Endometrium (tissue), 2 donors: Measurements from ENCODE around the gene CCL3.
"Not testable (repeated sequence)": the region's sequence is repeated elsewhere in the genome, so short reads cannot be mapped to it uniquely, and the experiment has no call there.

ENCODE experiments used
- FAIRE-seq: peaks from 2 replicates; lab custom pipeline; 2012; peaks lifted over from hg19 to GRCh38; lab: Jason Lieb, UNC
- donor health status: control.
- donor health status: control.

CCL3 gene

GRCh38 chr17:36085765-36086164 is 4.2 kb downstream of the CCL3 start:
- no peak for FAIRE-seq

DNA sequence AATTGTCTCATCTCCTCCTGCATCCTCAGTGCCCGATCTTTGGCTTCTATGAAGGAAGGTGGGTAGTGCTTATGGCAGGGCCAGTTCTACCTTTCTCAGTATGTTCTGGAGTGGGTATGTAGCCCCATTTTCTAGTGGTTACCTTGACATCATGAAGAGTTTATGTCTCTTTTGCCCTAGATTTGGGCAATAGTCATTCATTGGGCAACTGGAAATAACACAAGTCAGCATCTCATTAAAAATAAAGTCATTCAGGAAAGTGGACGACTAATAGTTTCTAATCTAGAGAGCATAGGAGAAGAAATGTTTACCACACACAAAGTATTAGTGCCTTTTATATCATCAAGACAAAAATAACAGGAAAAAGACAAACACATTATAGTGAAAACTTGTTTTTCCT is 6.3 kb downstream of the CCL3 start:
- not testable (repeated sequence) for FAIRE-seq

DNA sequence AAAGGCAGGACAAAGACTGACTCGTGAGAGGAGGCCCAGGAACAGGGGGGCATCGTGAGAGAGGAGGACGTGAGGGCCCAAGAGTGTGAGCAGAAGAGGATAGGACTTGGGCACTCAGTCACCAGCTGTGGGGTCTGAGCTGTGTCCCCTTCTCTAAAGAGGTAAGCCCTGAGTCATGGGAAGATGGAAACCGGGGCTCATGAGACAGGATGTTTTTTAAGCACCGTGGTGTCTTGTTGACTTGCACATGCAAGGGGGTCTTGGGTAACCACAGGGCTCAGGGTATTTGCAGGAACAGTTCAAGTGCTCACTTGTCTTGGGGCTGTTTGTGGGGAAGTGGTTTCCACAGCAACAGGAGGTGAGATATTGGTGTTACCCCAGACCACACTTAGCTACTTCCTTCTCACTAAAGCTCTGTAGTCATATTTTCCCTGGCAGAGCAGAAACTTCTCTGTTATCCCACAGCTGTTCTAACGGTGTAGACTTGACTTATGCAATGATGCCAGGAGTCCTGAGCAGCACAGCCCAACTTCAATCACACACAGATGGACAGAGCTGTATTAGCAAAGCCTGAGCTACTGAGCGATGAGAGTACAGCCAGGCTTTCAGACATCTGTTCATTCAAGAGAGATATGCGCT is 7.3 kb downstream of the CCL3 start:
- FAIRE-seq = not testable (repeated sequence)

GRCh38 chr17:36081681-36082471 is 8.1 kb downstream of the CCL3 start:
- not testable (repeated sequence) for FAIRE-seq

DNA sequence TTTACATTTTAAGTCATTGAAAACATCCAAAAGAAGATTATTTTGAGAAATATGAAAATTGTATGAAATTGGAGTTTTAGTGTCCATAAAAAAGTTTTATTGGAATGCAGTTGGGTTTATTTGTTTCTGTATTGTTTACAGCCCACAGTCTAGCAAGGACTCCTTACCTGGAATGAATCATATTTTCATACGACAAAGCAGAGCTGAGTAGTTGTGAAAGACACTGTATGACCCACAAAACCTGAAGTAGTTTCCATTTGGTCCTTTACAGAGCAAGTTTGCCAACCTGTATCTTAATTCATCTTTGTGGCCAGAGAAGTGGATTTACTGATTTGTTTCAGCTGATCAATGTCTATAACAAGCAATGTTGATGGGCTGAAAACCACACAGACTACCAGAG is 15.6 kb downstream of the CCL3 start:
- FAIRE-seq = no peak

- FAIRE-seq = no peak
Observed at GRCh38 chr17:36072431-36073121, 17.4 kb downstream of the CCL3 start.

- no peak for FAIRE-seq
Observed at GRCh38 chr17:36071751-36072150, 18.2 kb downstream of the CCL3 start.

DNA sequence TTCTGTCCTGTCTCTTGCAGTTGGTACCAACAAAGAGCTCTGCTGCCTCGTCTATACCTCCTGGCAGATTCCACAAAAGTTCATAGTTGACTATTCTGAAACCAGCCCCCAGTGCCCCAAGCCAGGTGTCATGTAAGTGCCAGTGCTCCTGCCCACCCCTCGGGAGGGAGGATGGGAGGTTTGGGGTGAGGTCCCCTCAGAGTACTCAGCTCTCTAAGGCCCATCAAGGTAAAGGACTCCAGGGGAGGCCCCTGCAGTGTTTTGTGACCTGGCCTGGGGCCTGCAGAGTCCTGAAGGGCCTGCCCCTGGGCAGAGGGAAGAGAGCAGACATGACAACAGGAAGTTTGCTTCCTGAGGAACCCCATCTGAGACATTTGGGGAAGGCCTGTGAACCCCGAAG is 19.5 kb downstream of the CCL3 start:
- no peak for FAIRE-seq

GRCh38 chr17:36069136-36069535 is 20.8 kb downstream of the CCL3 start:
- no peak for FAIRE-seq

DNA sequence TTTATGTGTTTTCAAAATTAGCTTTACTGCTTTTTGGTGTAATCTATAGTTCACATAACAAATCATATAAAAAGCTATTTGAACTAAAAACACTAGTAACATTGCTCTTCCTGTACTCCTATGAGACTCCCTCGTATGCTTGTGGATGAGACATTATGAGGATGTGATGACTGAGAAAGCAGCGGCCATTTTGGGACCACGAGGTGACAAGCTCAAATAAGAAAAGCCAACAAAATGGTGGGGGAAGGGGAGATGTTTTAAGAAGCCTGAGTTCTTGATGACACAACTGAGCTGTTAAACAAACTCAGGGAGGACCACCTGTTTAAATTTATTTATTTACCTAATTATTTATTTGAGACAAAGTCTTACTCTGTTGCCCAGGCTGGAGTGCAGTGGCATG is 21.4 kb downstream of the CCL3 start:
- no peak for FAIRE-seq

DNA sequence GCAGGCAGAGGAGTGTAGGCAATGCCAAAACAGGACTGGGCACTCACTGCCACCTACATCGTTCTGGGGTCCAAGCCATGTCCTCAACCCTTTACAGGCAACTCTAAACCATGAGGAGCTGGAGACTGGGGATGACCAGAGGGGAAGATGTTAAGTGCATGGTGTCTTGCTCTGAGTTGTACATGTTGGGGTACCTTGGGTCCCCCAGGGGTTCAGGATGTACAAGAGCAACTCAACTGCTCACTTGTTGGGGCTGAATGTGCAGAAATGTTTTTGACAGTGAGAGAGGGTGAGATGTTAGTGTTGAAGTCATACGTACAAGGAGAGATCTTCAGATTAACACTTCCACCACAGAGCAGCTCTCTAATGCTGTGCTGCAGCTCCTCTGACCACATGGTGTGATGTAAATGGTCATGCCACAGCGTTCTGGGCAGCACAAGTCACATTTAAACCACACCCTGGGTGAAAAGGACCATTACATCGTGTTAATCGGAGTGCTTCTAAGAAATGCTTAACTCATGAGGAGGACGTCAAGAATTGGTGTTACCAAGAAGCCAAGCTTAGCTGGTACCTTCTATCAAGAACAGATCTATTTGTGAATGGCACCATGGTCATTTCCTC is 23.5 kb downstream of the CCL3 start:
- FAIRE-seq = no peak

- FAIRE-seq = no peak
Observed at GRCh38 chr17:36063786-36064541, 26.0 kb downstream of the CCL3 start, which contains the start of gene CCL18. CCL18 (plus strand) TSS chr17:36064272; CDS start chr17:36064343, 71 bp downstream.

DNA sequence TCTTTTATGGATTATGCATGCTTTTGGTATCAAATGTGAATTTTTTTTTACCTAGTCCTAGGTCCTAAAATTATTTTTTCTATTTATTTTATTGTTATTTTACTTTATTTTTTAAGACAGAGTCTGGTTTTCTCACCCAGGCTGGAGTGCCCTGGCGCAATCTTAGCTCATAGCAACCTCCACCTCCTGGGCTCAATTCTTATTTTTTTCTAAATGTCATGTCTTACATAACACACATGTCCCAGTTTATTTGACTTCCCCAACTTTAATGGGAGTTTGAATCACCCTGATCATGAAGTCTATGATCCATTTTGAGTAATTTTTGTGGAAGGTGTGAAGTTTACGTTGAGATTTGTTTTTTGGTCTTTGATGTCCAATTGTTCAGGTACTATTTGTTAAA is 29.1 kb downstream of the CCL3 start:
- no peak for FAIRE-seq

DNA sequence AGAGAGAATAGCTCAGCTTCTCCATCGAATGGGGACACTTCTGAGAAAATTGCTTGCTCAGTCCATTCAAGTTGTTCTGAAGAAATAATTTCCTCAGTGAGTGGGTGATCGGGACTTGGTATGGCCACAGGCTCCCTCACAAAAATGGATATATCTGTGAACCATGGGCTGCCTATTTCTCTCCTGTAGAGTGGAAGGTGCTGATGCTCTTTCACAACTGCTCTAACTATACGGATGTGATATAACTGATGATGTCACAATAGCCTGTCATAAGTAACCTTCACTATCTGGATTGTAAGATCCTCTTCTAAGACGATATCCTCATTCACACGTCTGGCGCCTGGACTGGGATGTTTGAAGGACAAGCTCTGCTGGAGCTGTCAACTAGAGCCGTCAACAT is 30.5 kb downstream of the CCL3 start:
- FAIRE-seq = no peak

GRCh38 chr17:36057911-36058310 is 32.0 kb downstream of the CCL3 start:
- no peak for FAIRE-seq

DNA sequence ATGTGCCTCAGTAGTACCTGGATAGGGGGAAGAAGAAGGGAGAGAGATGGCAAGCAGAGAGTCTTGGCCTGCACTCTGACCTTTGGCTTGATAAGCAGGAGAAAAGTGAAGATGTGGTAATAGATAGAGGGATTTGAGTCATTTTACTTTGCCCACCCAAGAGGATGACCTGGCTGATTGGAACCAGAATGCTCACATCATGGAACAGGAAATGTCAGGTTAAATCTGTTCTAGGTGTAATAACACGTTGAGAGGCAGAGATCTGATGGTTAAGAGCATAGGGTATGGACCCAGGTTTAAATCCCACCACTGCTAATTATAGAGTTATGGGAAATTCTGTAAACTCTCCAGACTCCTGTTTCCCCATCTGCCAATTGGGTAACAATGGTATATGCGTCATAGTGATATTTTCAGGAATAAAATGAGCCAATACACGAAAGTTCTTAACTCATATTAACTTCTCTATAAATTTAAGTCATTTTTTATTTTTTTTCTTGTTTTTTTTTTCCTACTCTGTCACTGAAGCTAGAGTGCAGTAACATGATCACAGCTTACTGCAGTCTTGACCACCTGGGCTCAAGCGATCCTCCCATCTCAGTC is 33.9 kb downstream of the CCL3 start:
- no peak for FAIRE-seq

GRCh38 chr17:36055171-36055570 is 34.8 kb downstream of the CCL3 start:
- no peak for FAIRE-seq

GRCh38 chr17:36049643-36050042 is 40.3 kb downstream of the CCL3 start:
- no peak for FAIRE-seq

DNA sequence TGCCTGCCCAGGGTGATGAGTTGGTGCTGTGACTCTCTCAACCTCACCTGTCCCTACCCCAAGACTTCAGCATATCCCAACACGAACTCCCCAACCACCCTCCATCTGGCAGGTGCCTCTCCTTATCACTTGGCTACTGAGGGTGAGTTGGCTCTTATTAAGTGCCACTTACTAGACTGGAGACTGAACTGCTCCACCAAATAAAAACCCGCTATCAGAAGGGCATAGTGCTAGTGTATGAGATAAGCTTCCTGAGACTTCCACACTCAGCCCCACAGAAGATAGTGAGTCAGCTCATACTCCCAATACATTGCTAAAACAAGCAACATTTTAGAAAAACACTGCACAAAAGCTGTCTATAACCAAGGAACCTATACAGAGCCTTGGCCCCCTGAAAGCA is 41.9 kb downstream of the CCL3 start:
- no peak for FAIRE-seq
